NOMO-1 treated with DMSO at 0.1 percent for 48 hours (cell line): ENCODE measurements around the gene HCN3.

Source experiments
- DNase-seq: peaks from one replicate; lab custom pipeline; 2025; ENCODE audit not compliant: unreplicated experiment; lab: John Stamatoyannopoulos, UW

Gene HCN3

GRCh38 chr1:155308493-155309422, 31.5 kb downstream of the HCN3 start, which contains the start of gene FDPS:
Gene FDPS (plus strand): TSS chr1:155308866. CDS start chr1:155309790, 924 bp downstream.
- DNase-seq, result peak; percentile 100

- DNase-seq, result no peak
These were observed 32.3 kb downstream of the HCN3 start for GRCh38 chr1:155309423-155310021.

DNA sequence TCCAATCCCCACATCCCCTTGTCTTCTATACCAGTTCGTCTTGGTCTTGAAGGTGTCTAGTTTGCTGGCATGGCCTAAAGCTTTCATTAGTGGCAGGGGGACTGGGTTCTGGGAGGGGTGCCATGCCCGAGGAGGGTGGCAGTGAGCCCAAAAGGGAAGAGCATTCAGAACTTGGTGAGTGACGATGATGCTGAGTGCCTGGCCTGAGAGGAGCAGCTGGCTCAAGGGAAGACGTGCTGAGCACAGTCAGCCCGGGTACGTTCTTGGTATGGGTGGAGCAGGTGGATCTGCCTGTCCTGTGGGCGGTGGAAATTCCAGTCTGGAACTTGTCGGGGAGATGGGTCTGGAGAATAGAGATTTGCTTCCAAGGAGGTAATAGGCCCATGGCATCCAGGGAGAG, 36.0 kb downstream of the HCN3 start:
- no peak for DNase-seq

DNA sequence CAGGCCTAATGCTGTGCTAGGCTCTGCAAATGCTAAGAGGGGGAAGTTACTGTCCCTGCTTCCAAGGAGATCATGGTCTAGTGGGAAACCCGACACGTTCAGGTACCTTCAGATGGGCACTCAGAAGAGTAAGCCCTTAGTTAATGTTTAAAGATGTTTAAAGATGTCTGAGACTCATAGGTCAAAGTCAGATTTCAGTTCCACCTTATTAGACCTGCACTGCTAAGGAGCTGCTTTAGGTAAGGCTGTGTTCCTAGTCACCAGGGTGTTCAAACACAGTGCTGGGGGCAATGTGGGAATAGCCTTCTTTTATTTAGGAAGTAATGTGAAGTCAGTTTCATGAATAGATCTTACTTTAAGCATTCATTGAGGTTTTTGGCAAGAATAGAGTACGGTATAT, 39.7 kb downstream of the HCN3 start:
- no peak for DNase-seq

DNA sequence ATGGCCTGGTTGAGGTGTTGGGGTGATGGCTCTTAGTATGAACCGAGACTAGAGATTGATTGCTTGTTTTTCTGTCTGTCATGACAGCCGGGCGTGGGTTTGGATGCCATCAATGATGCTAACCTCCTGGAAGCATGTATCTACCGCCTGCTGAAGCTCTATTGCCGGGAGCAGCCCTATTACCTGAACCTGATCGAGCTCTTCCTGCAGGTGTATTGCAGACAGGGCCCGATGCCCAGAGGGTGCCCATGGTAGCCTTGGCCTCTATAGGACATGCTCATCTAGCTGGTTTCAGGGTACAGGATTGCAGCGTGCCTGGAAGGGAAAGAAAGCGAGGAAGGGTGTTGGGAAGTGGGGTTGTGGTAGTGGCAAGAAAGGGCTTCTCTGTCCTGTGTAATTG, 40.8 kb downstream of the HCN3 start:
- DNase-seq, result no peak

GRCh38 chr1:155319536-155319935, 42.3 kb downstream of the HCN3 start:
- no peak for DNase-seq

- no peak for DNase-seq
These were observed 43.0 kb downstream of the HCN3 start for GRCh38 chr1:155320252-155320651.

DNA sequence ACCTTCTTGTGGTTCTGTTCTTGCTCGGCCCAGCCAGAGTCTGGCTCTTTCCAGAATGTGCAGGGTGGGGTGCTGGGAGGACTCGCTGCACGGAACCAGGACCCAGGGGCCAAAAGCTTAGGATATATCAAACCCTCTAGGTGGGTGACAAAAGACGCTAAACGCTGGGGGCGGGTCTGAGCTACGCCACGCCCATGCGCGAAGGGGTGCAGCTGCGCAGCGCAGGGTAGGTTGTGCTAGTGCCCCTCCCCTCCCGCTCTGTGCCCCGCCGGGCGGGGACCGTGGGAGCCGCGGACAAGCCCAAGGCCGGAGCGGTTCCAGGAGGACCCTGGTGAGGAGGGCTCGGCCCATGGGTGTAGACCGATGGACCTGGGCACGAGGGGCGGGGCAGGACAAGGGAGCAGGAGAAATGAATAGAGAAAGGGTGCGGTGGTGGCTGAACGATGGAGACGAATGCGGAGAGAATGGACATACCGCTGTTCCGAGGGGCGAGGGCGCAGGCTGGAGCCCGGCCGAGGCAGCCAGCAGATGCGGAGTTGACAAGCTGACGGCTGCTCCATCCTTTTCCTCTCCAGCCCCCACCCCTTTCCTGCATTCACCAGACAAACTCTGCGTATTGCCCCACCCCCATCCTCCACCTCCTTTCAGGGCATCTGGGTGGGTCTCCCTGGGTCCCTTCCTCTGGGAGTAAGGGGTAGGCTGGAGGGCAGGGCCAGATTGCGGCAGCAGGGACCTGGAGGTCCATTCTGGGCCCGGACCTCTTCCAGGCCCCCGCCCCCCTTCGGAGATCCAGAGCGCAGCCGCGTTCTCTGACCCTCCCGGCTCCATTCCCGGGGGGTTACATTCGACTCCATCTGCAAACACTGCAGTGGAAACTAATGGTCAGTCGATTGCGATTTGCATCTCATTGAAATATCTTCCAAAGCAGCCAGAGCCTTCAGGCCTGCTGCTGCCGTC, 43.7 kb downstream of the HCN3 start, which contains the start of gene RUSC1:
TSS of gene RUSC1 (plus strand) at position 234 of the 957 bp plus-strand sequence. CDS start 880 bp downstream, outside the sequence.
- no peak for DNase-seq

DNA sequence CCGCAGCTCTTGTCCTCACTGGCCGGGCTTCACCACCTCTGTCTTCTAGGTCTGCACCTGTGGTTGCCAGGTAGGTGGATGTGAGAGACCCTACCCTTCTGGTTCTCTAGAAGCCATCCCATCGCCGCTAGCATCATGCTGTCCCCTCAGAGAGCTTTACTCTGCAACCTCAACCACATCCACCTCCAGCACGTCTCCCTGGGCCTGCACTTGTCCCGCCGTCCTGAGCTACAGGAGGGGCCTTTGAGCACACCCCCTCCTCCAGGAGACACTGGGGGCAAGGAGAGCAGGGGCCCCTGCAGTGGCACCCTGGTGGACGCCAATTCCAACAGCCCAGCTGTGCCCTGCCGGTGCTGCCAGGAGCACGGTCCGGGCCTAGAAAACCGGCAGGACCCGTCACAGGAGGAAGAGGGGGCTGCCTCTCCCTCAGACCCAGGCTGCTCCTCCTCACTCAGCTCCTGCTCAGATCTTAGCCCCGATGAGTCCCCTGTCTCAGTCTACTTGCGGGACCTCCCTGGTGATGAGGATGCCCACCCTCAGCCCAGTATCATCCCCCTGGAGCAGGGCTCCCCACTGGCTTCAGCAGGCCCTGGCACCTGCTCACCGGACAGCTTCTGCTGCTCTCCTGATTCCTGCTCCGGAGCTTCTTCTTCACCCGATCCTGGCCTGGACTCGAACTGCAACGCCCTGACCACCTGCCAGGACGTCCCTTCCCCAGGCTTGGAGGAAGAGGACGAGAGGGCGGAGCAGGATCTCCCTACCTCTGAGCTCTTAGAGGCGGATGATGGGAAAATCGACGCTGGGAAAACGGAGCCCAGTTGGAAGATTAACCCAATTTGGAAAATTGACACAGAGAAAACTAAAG, 44.6 kb downstream of the HCN3 start:
- no peak for DNase-seq

- no peak for DNase-seq
These were observed 45.3 kb downstream of the HCN3 start for GRCh38 chr1:155322571-155322952.

DNA sequence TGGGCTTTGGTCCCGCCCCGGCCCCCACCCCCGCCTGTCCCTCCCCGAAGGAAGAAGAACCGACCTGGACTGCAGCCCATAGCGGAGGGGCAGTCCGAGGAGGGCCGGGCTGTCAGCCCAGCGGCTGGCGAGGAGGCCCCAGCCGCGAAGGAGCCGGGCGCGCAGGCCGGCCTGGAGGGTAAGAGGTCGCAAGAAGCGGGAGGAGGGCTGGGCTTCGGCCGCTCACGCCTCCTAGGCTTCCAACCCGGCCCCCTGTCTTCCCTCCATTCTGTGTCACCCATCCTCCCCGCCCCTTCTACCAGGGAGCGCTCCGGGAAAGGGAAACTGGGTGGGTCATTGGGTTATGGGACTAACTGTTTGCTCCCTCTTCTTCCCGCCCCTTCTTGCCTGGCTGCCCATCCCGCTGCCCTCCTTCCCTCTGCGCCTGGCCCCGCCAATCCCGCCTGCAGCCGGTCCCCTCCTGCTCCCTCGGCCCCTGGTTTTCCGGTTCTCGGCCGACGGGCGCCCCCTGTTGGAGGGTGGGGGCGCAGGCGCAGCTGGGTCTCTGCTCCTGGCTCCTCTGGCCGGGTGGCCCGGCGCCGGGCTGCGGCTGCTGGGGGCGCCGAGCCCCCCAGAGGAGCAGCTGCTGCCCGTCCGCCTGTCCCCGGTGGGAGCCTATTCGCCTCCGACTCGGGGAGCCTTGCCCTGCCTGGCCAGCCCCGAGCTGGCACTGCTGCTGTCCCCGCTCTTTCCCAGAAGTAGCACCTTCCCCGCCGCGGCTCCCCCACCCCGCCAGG, 45.9 kb downstream of the HCN3 start:
- DNase-seq, result peak; percentile 76

GRCh38 chr1:155323729-155324036, 46.4 kb downstream of the HCN3 start:
- peak; percentile 79 for DNase-seq

- peak; percentile 98 for DNase-seq
These were observed 46.9 kb downstream of the HCN3 start for GRCh38 chr1:155324037-155324716.

- DNase-seq, result peak; percentile 27
These were observed 47.7 kb downstream of the HCN3 start for GRCh38 chr1:155324717-155325602.

- no peak for DNase-seq
These were observed 48.3 kb downstream of the HCN3 start for GRCh38 chr1:155325603-155325893.

DNA sequence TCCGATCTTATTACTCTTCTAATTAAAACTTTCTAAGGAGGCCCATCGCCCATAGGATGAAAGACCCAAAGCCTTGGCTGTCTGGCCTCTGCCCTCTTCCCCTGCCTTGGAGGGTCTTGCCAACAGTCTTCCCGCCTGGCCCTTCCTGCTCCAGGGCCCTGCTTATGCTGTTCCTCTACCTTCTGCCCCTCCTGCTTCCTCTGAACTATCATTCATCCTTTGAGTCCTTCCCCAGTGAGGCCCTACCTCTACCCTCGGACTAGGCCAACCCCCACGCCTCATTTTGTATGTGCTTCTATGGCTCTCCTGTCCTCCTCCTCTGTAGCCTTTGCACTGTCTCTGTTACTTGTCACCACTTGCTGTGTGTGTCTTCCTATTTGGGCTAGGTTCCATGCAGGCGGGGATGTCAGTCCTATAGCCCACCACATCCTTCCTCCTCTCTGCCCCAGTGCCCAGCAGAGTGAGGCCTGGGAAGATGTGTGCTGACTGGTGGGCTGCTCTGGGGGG, 48.8 kb downstream of the HCN3 start:
- no peak for DNase-seq

DNA sequence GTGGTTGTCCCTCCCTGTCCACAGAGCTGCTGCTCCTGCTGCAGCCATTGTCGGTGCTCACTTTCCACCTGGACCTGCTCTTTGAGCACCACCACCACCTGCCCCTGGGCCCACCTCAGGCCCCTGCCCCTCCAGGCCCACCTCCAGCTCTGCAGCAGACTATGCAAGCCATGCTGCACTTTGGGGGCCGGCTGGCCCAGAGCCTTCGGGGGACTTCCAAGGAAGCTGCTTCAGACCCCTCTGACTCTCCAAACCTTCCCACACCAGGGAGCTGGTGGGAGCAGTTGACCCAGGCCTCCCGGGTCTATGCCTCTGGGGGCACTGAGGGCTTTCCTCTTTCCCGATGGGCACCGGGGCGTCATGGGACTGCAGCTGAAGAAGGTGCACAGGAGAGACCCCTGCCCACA, 49.4 kb downstream of the HCN3 start:
- DNase-seq, result no peak

GRCh38 chr1:155327981-155328380, 50.7 kb downstream of the HCN3 start:
- DNase-seq, result no peak
